OCI-LY1 (cell line): ENCODE data around the gene KRTAP4-1.
"Not testable (repeated sequence)": the region's sequence is repeated elsewhere in the genome, so short reads cannot be mapped to it uniquely, and the experiment has no call there.

ENCODE experiments used
- H2AFZ ChIP-seq: fragments of 200-600 bp; sonication (generic), shearing (Covaris generic); 2 replicates; pipeline ENCODE4 v1.6.0; 2014; ENCODE audit warnings: antibody characterized with exemption, mild to moderate bottlenecking, low read length
- H3F3A ChIP-seq: fragments of 200-600 bp; sonication (generic), shearing (Covaris generic); 2 replicates; pipeline ENCODE4 v1.6.0; 2014; ENCODE audit warnings: mild to moderate bottlenecking, antibody characterized with exemption, low read length, moderate library complexity; ENCODE audit not compliant: insufficient read depth
- H3K27ac ChIP-seq: fragments of 200-600 bp; sonication (generic); 2 replicates; pipeline ENCODE4 v1.5.1; 2014; ENCODE audit warnings: low read length, mixed run types, mild to moderate bottlenecking, low read depth; ENCODE audit not compliant: poor library complexity, severe bottlenecking
- H3K27me3 ChIP-seq: fragments of 200-600 bp; sonication (generic); 2 replicates; pipeline ENCODE4 v1.6.0; 2014; ENCODE audit warnings: antibody characterized with exemption, mild to moderate bottlenecking, low read length, moderate library complexity; ENCODE audit not compliant: insufficient read depth
- H3K36me3 ChIP-seq: fragments of 200-600 bp; sonication (generic); 2 replicates; pipeline ENCODE4 v1.6.1; 2014; ENCODE audit warnings: mild to moderate bottlenecking, antibody characterized with exemption, low read length, moderate library complexity, mixed read lengths; ENCODE audit not compliant: insufficient read depth
- H3K4me1 ChIP-seq: fragments of 200-600 bp; sonication (generic); 2 replicates; pipeline ENCODE4 v1.5.1; 2014; ENCODE audit warnings: mild to moderate bottlenecking, low read length, moderate library complexity; ENCODE audit not compliant: insufficient read depth, severe bottlenecking
- H3K4me2 ChIP-seq: fragments of 200-600 bp; sonication (generic), shearing (Covaris generic); 2 replicates; pipeline ENCODE4 v1.6.1; 2014; ENCODE audit warnings: low read length
- H3K4me3 ChIP-seq: fragments of 200-600 bp; sonication (generic); 2 replicates; pipeline ENCODE4 v1.5.1; 2014; ENCODE audit warnings: low read length, low read depth, mild to moderate bottlenecking, mixed read lengths; ENCODE audit not compliant: poor library complexity, severe bottlenecking
- H3K79me2 ChIP-seq: fragments of 200-600 bp; shearing (Covaris generic); 2 replicates; pipeline ENCODE4 v1.6.1; 2016; ENCODE audit warnings: mixed run types, low read length, mixed read lengths; ENCODE audit not compliant: insufficient read depth
- H3K9ac ChIP-seq: fragments of 200-600 bp; sonication (generic), shearing (Covaris generic); 2 replicates; pipeline ENCODE4 v1.6.1; 2014; ENCODE audit warnings: mild to moderate bottlenecking, low read length, mixed read lengths
- H3K9me2 ChIP-seq: fragments of 200-600 bp; sonication (generic), shearing (Covaris generic); 2 replicates; pipeline ENCODE4 v1.6.1; 2014; ENCODE audit warnings: low read depth, mild to moderate bottlenecking, low read length, mixed read lengths
- H3K9me3 ChIP-seq: fragments of 200-600 bp; shearing (Covaris generic); 2 replicates; pipeline ENCODE4 v1.6.1; 2014; ENCODE audit warnings: low read length, mixed read lengths
- H4K20me1 ChIP-seq: fragments of 200-600 bp; sonication (generic), shearing (Covaris generic); 2 replicates; pipeline ENCODE4 v1.6.0; 2016; ENCODE audit warnings: mild to moderate bottlenecking, low read length; ENCODE audit not compliant: insufficient read depth
- CTCF ChIP-seq: fragments of 200-600 bp; sonication (generic), shearing (Covaris generic); IDR thresholded peaks from 2 replicates; pipeline ENCODE4 v1.5.1; 2017; ENCODE audit warnings: mild to moderate bottlenecking, antibody characterized with exemption, low read length, moderate library complexity, mixed read lengths
- EZH2 ChIP-seq: fragments of 200-600 bp; sonication (generic), shearing (Covaris generic); IDR thresholded peaks from 2 replicates; pipeline ENCODE4 v1.8.0; 2017; ENCODE audit warnings: borderline replicate concordance, mixed run types, mild to moderate bottlenecking, antibody characterized with exemption, low read length, moderate library complexity, mixed read lengths

The KRTAP4-1 gene

DNA sequence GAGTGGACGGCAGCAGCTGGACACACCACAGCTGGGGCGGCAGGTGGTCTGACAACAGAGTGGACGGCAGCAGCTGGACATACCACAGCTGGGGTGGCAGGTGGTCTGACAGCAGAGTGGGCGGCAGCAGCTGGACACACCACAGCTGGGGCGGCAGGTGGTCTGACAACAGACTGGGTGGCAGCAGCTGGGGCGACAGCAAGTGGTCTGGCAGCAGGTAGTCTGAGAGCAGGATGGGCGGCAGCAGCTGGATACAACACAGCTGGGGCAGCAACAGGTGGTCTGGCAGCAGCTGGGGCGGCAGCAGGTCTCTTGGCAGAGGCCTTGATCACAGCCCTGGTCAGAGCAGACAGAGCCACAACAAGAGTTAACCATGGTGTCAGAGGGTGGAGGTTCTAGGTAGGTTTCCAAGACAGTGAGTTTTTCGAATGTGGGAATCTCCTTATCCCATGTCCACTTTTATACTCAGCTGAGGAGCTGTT, at the start of gene KRTAP4-1:
Gene KRTAP4-1 (minus strand): TSS at position 432 of the 482 bp plus-strand sequence. CDS start 57 bp downstream, at position 375.
- no peaks in the 10 kb centered on the region for H3K9me2 ChIP-seq
- H2AFZ ChIP-seq, result no peak within 1 kb of the TSS
- H3K4me2 ChIP-seq, result no peak within 1 kb of the TSS
- no peaks in the 10 kb centered on the region for H3F3A ChIP-seq
- no peak within 1 kb of the TSS for H3K9ac ChIP-seq
- H3K9me3 ChIP-seq, result no peaks in the 10 kb centered on the region
- TF ChIP-seq EZH2 (no peak), CTCF (no peak)
- H3K4me1 ChIP-seq, result no peaks in the 10 kb centered on the region
- H3K36me3 ChIP-seq, result no peaks in the 10 kb centered on the region
- no peaks in the 10 kb centered on the region for H3K79me2 ChIP-seq
- H3K4me3 ChIP-seq, result no peak within 1 kb of the TSS
- H4K20me1 ChIP-seq, result no peaks in the 10 kb centered on the region
- H3K27me3 ChIP-seq, result no peaks in the 10 kb centered on the region
- no peak within 1 kb of the TSS for H3K27ac ChIP-seq

DNA sequence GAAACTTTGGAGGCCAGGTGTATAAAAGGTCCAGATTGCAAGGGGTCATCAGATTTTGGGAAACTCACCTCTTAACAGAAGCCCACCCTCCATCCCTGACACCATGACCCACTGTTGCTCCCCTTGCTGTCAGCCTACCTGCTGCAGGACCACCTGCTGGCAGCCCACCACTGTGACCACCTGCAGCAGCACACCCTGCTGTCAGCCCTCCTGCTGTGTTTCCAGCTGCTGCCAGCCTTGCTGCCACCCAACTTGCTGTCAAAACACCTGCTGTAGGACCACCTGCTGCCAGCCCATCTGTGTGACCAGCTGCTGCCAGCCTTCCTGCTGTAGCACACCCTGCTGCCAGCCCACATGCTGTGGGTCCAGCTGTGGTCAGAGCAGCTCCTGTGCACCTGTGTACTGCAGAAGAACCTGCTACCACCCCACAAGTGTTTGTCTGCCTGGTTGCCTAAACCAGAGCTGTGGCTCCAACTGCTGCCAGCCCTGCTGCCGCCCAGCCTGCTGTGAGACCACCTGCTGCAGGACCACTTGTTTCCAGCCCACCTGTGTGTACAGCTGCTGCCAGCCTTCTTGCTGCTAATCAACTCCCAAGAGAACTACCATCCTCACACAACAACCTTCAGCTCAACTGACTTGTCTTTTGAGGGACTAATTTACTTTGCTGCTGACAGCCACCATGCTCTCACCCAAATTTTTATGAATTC, 47.8 kb upstream of the KRTAP4-1 start, which contains the start of gene KRTAP9-3:
Gene KRTAP9-3 (plus strand): TSS at position 51 of the 707 bp plus-strand sequence. CDS start 53 bp downstream, at position 104.
- H3K4me2 ChIP-seq, H3K9ac ChIP-seq, H3K27me3 ChIP-seq, H3F3A ChIP-seq, H2AFZ ChIP-seq, H3K4me1 ChIP-seq, H3K27ac ChIP-seq, H3K9me3 ChIP-seq, H3K4me3 ChIP-seq, H3K36me3 ChIP-seq, H3K79me2 ChIP-seq, H3K9me2 ChIP-seq, H4K20me1 ChIP-seq: not testable (repeated sequence)

DNA sequence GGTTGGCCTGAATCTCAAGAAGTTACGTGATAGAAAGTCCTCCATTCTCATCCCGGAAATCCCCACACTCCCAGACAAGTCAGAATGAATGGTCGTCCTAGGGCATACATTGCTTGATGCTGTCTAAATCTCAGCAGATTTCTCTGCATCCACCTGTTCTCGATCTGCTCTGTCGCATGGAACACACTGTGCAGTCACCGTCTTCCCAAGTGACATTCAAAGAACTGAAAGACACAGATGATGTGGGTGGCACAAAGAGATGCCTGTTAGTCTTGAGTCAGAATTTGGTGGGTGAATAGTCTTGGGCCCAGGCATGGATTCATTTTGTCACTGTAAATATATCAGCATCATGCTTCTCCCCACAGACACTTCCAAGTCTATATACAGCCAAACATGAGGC, 47.0 kb upstream of the KRTAP4-1 start:
- H2AFZ ChIP-seq, result no peak overlapping the region
- TF ChIP-seq EZH2, result no peak
- no peak for TF ChIP-seq CTCF
- no peak overlapping the region for H3K4me2 ChIP-seq
- H3K4me1 ChIP-seq, result no peaks in the 10 kb centered on the region
- no peaks in the 10 kb centered on the region for H4K20me1 ChIP-seq
- no peaks in the 10 kb centered on the region for H3K27me3 ChIP-seq
- no peaks in the 10 kb centered on the region for H3F3A ChIP-seq
- H3K27ac ChIP-seq, result no peak overlapping the region
- no peaks in the 10 kb centered on the region for H3K9me3 ChIP-seq
- H3K79me2 ChIP-seq, result no peaks in the 10 kb centered on the region
- no peaks in the 10 kb centered on the region for H3K9me2 ChIP-seq
- H3K36me3 ChIP-seq, result no peaks in the 10 kb centered on the region
- no peak overlapping the region for H3K9ac ChIP-seq
- no peak overlapping the region for H3K4me3 ChIP-seq

- no peaks in the 10 kb centered on the region for H3K4me1 ChIP-seq
- H4K20me1 ChIP-seq, result no peaks in the 10 kb centered on the region
- TF ChIP-seq EZH2 (no peak), CTCF (no peak)
- no peaks in the 10 kb centered on the region for H3F3A ChIP-seq
- H3K9me2 ChIP-seq, result no peaks in the 10 kb centered on the region
- no peaks in the 10 kb centered on the region for H3K79me2 ChIP-seq
- no peaks in the 10 kb centered on the region for H3K9me3 ChIP-seq
- no peak overlapping the region for H3K9ac ChIP-seq
- H3K4me3 ChIP-seq, result no peak overlapping the region
- no peaks in the 10 kb centered on the region for H3K36me3 ChIP-seq
- H2AFZ ChIP-seq, result no peak overlapping the region
- H3K27me3 ChIP-seq, result no peaks in the 10 kb centered on the region
- no peak overlapping the region for H3K4me2 ChIP-seq
- no peak overlapping the region for H3K27ac ChIP-seq
These were observed 45.4 kb upstream of the KRTAP4-1 start for GRCh38 chr17:41230094-41230493.

- not testable (repeated sequence) for H3K36me3 ChIP-seq, H3K9me2 ChIP-seq, H3K27ac ChIP-seq, H3K27me3 ChIP-seq, H3K4me2 ChIP-seq, H2AFZ ChIP-seq, H3F3A ChIP-seq, H3K4me3 ChIP-seq, H3K9me3 ChIP-seq, H3K4me1 ChIP-seq, H4K20me1 ChIP-seq, H3K9ac ChIP-seq, H3K79me2 ChIP-seq
These were observed 41.9 kb upstream of the KRTAP4-1 start, which contains the start of gene KRTAP9-2 for GRCh38 chr17:41226598-41227095. TSS of gene KRTAP9-2 (plus strand) at chr17:41226648. CDS start at chr17:41226655, 7 bp downstream.
